ENCODE data around the gene CTDP1.

The CTDP1 gene

GRCh38 chr18:79796531-79797405 is 117.2 kb downstream of the CTDP1 start:
- DNase-seq (ENCODE audit: low read depth), result no peak

- DNase-seq (ENCODE audit: low read depth), result no peak
Measured at GRCh38 chr18:79797518-79798345, 118.1 kb downstream of the CTDP1 start, which contains the start of gene KCNG2. TSS of gene KCNG2 (plus strand) at chr18:79797938. CDS start at chr18:79863668, 65,730 bp downstream.

- no peak for DNase-seq (ENCODE audit: low read depth)
Measured at GRCh38 chr18:79798346-79798998, 118.9 kb downstream of the CTDP1 start.

- no peak for DNase-seq (ENCODE audit: low read depth)
Measured at GRCh38 chr18:79798999-79799370, 119.4 kb downstream of the CTDP1 start.

GRCh38 chr18:79799619-79800370 is 120.2 kb downstream of the CTDP1 start:
- DNase-seq (ENCODE audit: low read depth), result no peak

GRCh38 chr18:79800371-79801180 is 121.0 kb downstream of the CTDP1 start:
- DNase-seq (ENCODE audit: low read depth), result no peak

- DNase-seq (ENCODE audit: low read depth), result no peak
Measured at GRCh38 chr18:79801217-79801616, 121.6 kb downstream of the CTDP1 start.

- no peak for DNase-seq (ENCODE audit: low read depth)
Measured at GRCh38 chr18:79801641-79802040, 122.0 kb downstream of the CTDP1 start.

- DNase-seq (ENCODE audit: low read depth), result no peak
Measured at GRCh38 chr18:79802298-79802697, 122.7 kb downstream of the CTDP1 start.

- DNase-seq (ENCODE audit: low read depth), result no peak
Measured at GRCh38 chr18:79803611-79804051, 124.0 kb downstream of the CTDP1 start.

All from GM04504 (cell line).